Measurements from ENCODE around the gene TRAPPC2. TPM values are rescaled to one million over a fixed set of nuclear protein-coding genes. Genes with fewer than 3 reads are reported as not detected.

TRAPPC2 gene
- total and polyA plus RNA-seq, 8 donors, result 5.7 to 37.9 (median 13.2) TPM

DNA sequence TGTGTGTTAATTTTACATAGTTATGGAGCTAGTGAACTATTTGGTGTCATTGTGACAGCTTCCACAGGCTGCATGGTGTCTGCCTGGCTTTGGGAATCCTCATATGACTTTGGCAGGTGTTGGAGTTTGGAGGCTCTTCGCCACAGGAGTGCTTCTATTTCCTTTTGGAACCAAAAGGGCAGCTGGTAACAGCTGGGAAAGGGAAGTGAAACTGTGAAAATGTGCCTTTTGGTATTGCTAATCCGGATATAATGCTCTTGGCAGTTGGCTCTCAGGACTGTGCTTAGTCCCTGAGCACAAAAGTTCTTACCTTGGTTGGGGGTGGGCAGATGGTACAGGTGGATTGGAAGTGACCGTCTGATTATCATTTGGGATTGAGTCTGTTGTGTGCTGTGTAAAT, 18.2 kb upstream of the TRAPPC2 start:
- no peak overlapping the region for H3K4me3 ChIP-seq
- 21 to 52% (median 37%) methylated on average over 3 of the region's 3 CpGs for WGBS, 5 donors
- peaks cover 0 to 28% (median 2%) of the 10 kb centered on the region in 4 donors for H3K4me1 ChIP-seq
- no peaks in the 10 kb centered on the region for H3K27me3 ChIP-seq
- peaks cover 0 to 82% (median 45%) of the 10 kb centered on the region in 4 donors for H3K36me3 ChIP-seq
- intact Hi-C loops (cut with DNase I; ENCODE audit: low total_unique reads), result no loop called here
- H3K9me3 ChIP-seq, result no peaks in the 10 kb centered on the region
- no peak for DNase-seq
- H3K27ac ChIP-seq, result peak overlapping the region in 2 of 5 donors; percentile 9 to 41
- TF ChIP-seq, protein P1, sequence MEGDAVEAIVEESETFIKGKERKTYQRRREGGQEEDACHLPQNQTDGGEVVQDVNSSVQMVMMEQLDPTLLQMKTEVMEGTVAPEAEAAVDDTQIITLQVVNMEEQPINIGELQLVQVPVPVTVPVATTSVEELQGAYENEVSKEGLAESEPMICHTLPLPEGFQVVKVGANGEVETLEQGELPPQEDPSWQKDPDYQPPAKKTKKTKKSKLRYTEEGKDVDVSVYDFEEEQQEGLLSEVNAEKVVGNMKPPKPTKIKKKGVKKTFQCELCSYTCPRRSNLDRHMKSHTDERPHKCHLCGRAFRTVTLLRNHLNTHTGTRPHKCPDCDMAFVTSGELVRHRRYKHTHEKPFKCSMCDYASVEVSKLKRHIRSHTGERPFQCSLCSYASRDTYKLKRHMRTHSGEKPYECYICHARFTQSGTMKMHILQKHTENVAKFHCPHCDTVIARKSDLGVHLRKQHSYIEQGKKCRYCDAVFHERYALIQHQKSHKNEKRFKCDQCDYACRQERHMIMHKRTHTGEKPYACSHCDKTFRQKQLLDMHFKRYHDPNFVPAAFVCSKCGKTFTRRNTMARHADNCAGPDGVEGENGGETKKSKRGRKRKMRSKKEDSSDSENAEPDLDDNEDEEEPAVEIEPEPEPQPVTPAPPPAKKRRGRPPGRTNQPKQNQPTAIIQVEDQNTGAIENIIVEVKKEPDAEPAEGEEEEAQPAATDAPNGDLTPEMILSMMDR (IDR thresholded peaks at IDR 0.05), result no peak
- TF ChIP-seq POLR2A (IDR thresholded peaks at IDR 0.05) (no peak), POLR2AphosphoS5 (IDR thresholded peaks at IDR 0.05) (no peak), EP300 (IDR thresholded peaks at IDR 0.05) (no peak)

DNA sequence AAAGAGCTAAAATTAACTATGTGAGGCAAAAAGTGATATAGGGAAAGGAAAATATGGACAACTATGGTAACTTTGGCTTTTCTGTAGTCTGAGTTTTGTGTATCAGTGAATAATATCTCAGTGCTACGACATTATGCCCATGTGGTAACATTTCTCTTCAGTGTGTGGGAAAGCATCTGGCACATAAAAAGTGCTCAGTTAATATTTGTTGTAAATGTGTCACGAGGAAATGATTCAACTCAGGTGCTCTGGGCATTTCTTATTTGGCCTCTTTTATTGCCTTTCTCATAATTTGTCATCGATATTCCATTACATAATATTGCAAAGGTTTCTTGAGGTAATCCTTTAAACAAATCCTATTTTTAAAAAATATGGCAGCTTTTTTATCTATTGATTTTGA, 17.7 kb upstream of the TRAPPC2 start:
- no peak overlapping the region for H3K4me3 ChIP-seq
- no peak for DNase-seq
- H3K9me3 ChIP-seq, result no peaks in the 10 kb centered on the region
- H3K27ac ChIP-seq, result no peak overlapping the region
- peaks cover 0 to 28% (median 2%) of the 10 kb centered on the region in 4 donors for H3K4me1 ChIP-seq
- TF ChIP-seq, protein P1 (IDR thresholded peaks at IDR 0.05), result no peak
- TF ChIP-seq EP300 (IDR thresholded peaks at IDR 0.05), result no peak
- no peak for TF ChIP-seq POLR2AphosphoS5 (IDR thresholded peaks at IDR 0.05)
- no peak for TF ChIP-seq POLR2A (IDR thresholded peaks at IDR 0.05)
- H3K27me3 ChIP-seq, result no peaks in the 10 kb centered on the region
- peaks cover 0 to 82% (median 43%) of the 10 kb centered on the region in 4 donors for H3K36me3 ChIP-seq
- 51 to 80% (median 70%) methylated on average over 3 of the region's 3 CpGs for WGBS, 5 donors
- intact Hi-C loops (cut with DNase I; ENCODE audit: low total_unique reads), result no loop called here

DNA sequence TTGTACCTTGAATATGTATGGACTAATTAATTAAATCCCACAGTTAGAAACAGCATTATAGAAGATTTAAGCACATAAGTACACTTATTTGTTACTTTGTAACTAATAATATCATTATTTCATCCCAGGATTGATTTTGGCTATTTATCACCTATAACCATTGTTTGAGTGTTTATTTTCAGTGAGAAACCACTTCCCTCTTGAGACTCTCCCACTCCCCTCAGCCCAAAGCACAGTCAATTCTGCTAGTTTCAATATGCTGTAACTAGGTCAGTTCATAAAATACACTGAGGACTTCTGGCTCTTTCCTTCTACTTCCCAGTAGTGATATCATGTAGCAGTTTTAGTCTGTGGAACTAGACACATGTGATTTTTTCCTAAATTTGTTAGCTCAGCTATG, 16.4 kb upstream of the TRAPPC2 start:
- H3K27ac ChIP-seq, result no peak overlapping the region
- H3K27me3 ChIP-seq, result no peaks in the 10 kb centered on the region
- H3K4me3 ChIP-seq, result no peak overlapping the region
- intact Hi-C loops (cut with DNase I; ENCODE audit: low total_unique reads), result no loop called here
- H3K36me3 ChIP-seq, result peaks cover 0 to 87% (median 41%) of the 10 kb centered on the region in 4 donors
- no peak for DNase-seq
- peaks cover 0 to 28% (median 2%) of the 10 kb centered on the region in 4 donors for H3K4me1 ChIP-seq
- H3K9me3 ChIP-seq, result no peaks in the 10 kb centered on the region
- TF ChIP-seq EP300 (IDR thresholded peaks at IDR 0.05) (no peak), POLR2A (IDR thresholded peaks at IDR 0.05) (no peak), POLR2AphosphoS5 (IDR thresholded peaks at IDR 0.05) (no peak)
- TF ChIP-seq, protein P1 (IDR thresholded peaks at IDR 0.05), result no peak

DNA sequence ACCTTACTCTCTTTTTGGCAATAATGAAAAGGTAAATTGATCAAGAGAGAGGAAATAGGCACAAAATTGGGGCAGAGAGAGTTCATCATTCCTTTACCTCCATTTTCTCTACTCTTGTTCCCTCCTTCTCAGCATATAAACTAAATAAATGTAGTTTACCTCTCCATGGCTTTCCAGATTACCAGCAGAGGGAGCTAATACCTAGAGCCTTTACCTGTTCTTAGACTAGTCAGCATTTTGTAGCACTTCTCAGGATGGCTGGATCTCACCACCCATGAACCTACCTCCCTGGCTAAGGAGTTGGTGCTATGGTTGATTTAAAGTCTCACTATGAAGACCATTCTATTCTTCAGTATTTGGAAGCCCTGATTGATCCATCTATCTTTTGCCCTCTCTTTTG, 15.8 kb upstream of the TRAPPC2 start:
- H3K4me1 ChIP-seq, result peaks cover 0 to 28% (median under 1%) of the 10 kb centered on the region in 4 donors
- TF ChIP-seq POLR2AphosphoS5 (IDR thresholded peaks at IDR 0.05), result no peak
- TF ChIP-seq, protein P1 (IDR thresholded peaks at IDR 0.05), result peak in 5 of 7 experiments; percentile 16 to 56 (median 41)
- no peak overlapping the region for H3K27ac ChIP-seq
- peak in 1 of 2 donors; percentile 64 for DNase-seq
- no peaks in the 10 kb centered on the region for H3K27me3 ChIP-seq
- H3K9me3 ChIP-seq, result no peaks in the 10 kb centered on the region
- peaks cover 0 to 90% (median 46%) of the 10 kb centered on the region in 4 donors for H3K36me3 ChIP-seq
- intact Hi-C loops (cut with DNase I; ENCODE audit: low total_unique reads), result no loop called here
- H3K4me3 ChIP-seq, result no peak overlapping the region
